Cerebellar nuclear complex (tissue), 1 donor: ENCODE measurements around the gene CCM2L.

ENCODE experiments used
- DNase-seq, 2 experiments: peaks; one replicate each; lab custom pipeline; 2025; lab: John Stamatoyannopoulos, UW

CCM2L gene

GRCh38 chr20:31992086-31992485, 18.2 kb upstream of the CCM2L start:
- DNase-seq = peak in 1 of 2 experiments; percentile 64

GRCh38 chr20:31996996-31997395, 13.2 kb upstream of the CCM2L start:
- DNase-seq = no peak

GRCh38 chr20:31998246-31998645, 12.0 kb upstream of the CCM2L start:
- no peak for DNase-seq

- no peak for DNase-seq
Measured at GRCh38 chr20:32003325-32003724, 6.9 kb upstream of the CCM2L start.

- DNase-seq = no peak
Measured at GRCh38 chr20:32004963-32005362, 5.3 kb upstream of the CCM2L start.

- no peak for DNase-seq
Measured at GRCh38 chr20:32006053-32006452, 4.2 kb upstream of the CCM2L start.

- peak; percentile 49 to 87 for DNase-seq
Measured at GRCh38 chr20:32006841-32007786, 3.1 kb upstream of the CCM2L start.

GRCh38 chr20:32007787-32008616, 2.2 kb upstream of the CCM2L start:
- DNase-seq = peak in 1 of 2 experiments; percentile 61

- no peak for DNase-seq
Measured at GRCh38 chr20:32009564-32009963, 674 bp upstream of the CCM2L start.

GRCh38 chr20:32010666-32011065, 428 bp downstream of the CCM2L start:
- DNase-seq = no peak

- no peak for DNase-seq
Measured at GRCh38 chr20:32012159-32012688, 2.0 kb downstream of the CCM2L start.

- no peak for DNase-seq
Measured at GRCh38 chr20:32013326-32013725, 3.1 kb downstream of the CCM2L start.

GRCh38 chr20:32017711-32018251, 7.5 kb downstream of the CCM2L start:
- DNase-seq = peak in 1 of 2 experiments; percentile 32

GRCh38 chr20:32018269-32019155, 8.3 kb downstream of the CCM2L start:
- no peak for DNase-seq

- DNase-seq = no peak
Measured at GRCh38 chr20:32019156-32019510, 8.9 kb downstream of the CCM2L start.

- no peak for DNase-seq
Measured at GRCh38 chr20:32019563-32020463, 9.6 kb downstream of the CCM2L start.

- no peak for DNase-seq
Measured at GRCh38 chr20:32021091-32021490, 10.9 kb downstream of the CCM2L start.

- no peak for DNase-seq
Measured at GRCh38 chr20:32024683-32025295, 14.6 kb downstream of the CCM2L start.

GRCh38 chr20:32027643-32028042, 17.4 kb downstream of the CCM2L start:
- no peak for DNase-seq
